Activated CD8-positive, alpha-beta T cell treated with anti-CD3 and anti-CD28 coated beads for 36 hours (primary cell): ENCODE measurements around the gene PEX7. TPM values are rescaled to one million over a fixed set of nuclear protein-coding genes. Genes with fewer than 3 reads are reported as not detected.
"Not testable (repeated sequence)": the region's sequence is repeated elsewhere in the genome, so short reads cannot be mapped to it uniquely, and the experiment has no call there.

Source experiments
- ATAC-seq: fragments of 200-7000 bp; cut with Tn5 transposase; one replicate; pipeline ENCODE4 v1.10.0; 2021; ENCODE audit warnings: mild to moderate bottlenecking, moderate library complexity
- CTCF ChIA-PET: fragments of 350-600 bp; sonication (Branson Sonifier 250); formaldehyde crosslinking; loops from one replicate; lab custom pipeline; 2021; ENCODE audit warnings: antibody characterized with exemption; lab: Charles Lee
- POLR2A ChIA-PET: fragments of 350-600 bp; sonication (Branson Sonifier 250); formaldehyde crosslinking; loops from one replicate; lab custom pipeline; 2021; ENCODE audit warnings: antibody characterized with exemption; lab: Charles Lee
- DNase-seq: peaks from one replicate; pipeline ENCODE4 v3.0.0-alpha.2; 2020
- H3K27ac Mint-ChIP-seq: one replicate; pipeline ENCODE4 v1.8.0; 2021; ENCODE audit warnings: mild to moderate bottlenecking, mixed read lengths
- H3K27me3 Mint-ChIP-seq: one replicate; pipeline ENCODE4 v1.8.0; 2021; ENCODE audit warnings: mixed read lengths
- H3K36me3 Mint-ChIP-seq: one replicate; pipeline ENCODE4 v1.8.0; 2021; ENCODE audit warnings: low read depth, mixed read lengths
- H3K4me1 Mint-ChIP-seq: one replicate; pipeline ENCODE4 v1.8.0; 2021; ENCODE audit warnings: low read depth, mixed read lengths
- H3K4me3 Mint-ChIP-seq: one replicate; pipeline ENCODE4 v1.8.0; 2021; ENCODE audit warnings: mild to moderate bottlenecking, moderate library complexity, mixed read lengths
- H3K9me3 Mint-ChIP-seq: one replicate; pipeline ENCODE4 v1.8.0; 2021; ENCODE audit warnings: mixed read lengths
- intact Hi-C: fragments of 100-400 bp; cut with micrococcal nuclease; formaldehyde crosslinking; loops from one replicate; pipeline ENCODE4 v1.10.0; 2022
- total RNA-seq, 2 experiments: library from RNA; stranded (reverse); gene quantifications; one replicate each; pipeline ENCODE4 v1.2.3, GENCODE V29; 2021
- TF ChIP-seq, protein P1 (sequence below): fragments of 200-600 bp; IDR thresholded peaks from one replicate; pipeline ENCODE4 v1.8.0; 2022; ENCODE audit warnings: antibody characterized with exemption, mild to moderate bottlenecking

The PEX7 gene
- total RNA-seq, 2 experiments from 2014 or later = 4.5 to 6.0 TPM

DNA sequence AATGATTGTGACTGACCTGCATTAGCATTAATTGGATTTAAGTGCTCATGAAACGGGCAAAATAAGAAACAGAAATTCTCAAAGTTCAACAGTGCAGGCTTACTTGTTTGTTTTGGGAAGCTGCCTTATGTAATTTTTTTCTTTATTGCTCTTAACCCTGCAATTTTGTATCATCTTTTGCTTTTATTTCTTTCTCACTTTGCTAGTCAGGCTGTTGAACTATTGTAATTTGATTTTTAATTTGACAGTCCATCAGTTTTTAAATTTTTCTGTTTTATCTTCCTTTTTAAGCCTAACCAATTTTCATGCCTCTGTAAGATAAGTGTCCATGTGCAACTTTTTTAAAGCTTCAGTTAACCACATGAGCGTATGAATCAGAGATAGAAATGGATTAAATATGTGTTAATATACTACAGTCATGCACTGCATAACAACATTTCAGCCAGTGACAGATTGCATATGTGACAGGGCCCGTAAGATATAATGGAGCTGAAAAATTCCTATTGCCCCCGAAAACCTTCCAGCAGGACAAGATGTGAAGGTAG is 44.6 kb downstream of the PEX7 start:
- ATAC-seq (no peak), DNase-seq (no peak)
- Mint-ChIP-seq H3K4me1 (no peaks in the 10 kb centered on the region), H3K27me3 (no peaks in the 10 kb centered on the region), H3K36me3 (peaks cover 5% of the 10 kb centered on the region), H3K4me3 (no peak overlapping the region), H3K27ac (no peak overlapping the region), H3K9me3 (no peaks in the 10 kb centered on the region)
- ChIA-PET CTCF (interaction anchor here (1.0 to 1.6 kb wide), 2 partner anchors 9 to 222 kb away, joined by 3 read pairs; no protein-coding TSS in a partner anchor), POLR2A (interaction anchor here (0.7 kb wide), 1 partner anchor 375 kb away, joined by 4 read pairs; no protein-coding TSS in a partner anchor)
- TF ChIP-seq, protein P1, sequence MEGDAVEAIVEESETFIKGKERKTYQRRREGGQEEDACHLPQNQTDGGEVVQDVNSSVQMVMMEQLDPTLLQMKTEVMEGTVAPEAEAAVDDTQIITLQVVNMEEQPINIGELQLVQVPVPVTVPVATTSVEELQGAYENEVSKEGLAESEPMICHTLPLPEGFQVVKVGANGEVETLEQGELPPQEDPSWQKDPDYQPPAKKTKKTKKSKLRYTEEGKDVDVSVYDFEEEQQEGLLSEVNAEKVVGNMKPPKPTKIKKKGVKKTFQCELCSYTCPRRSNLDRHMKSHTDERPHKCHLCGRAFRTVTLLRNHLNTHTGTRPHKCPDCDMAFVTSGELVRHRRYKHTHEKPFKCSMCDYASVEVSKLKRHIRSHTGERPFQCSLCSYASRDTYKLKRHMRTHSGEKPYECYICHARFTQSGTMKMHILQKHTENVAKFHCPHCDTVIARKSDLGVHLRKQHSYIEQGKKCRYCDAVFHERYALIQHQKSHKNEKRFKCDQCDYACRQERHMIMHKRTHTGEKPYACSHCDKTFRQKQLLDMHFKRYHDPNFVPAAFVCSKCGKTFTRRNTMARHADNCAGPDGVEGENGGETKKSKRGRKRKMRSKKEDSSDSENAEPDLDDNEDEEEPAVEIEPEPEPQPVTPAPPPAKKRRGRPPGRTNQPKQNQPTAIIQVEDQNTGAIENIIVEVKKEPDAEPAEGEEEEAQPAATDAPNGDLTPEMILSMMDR = no peak
- intact Hi-C loops = no loop called here

DNA sequence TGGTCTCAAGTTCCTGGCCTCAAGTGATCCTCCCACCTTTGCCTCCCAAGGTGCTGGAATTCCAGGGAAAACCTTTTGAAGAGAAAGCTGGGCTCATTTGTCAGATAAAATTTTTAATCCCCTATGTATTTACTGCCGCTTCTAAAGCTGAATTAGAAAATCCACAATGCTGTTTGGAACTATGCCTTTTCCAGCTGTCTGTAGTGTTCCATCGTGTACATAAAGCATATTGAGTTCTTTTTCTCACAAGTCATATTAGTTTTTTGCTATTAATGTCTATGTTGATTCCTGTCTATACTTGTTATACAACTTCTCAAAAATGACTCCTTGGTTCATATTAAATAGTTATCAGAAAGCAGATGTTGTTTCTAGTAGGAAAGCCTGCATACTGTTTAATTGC is 47.1 kb downstream of the PEX7 start:
- peaks cover 24% of the 10 kb centered on the region for H3K36me3 Mint-ChIP-seq
- CTCF ChIA-PET = interaction anchor here (1.2 kb wide), 1 partner anchor 25 kb away, joined by 3 read pairs; no protein-coding TSS in a partner anchor

DNA sequence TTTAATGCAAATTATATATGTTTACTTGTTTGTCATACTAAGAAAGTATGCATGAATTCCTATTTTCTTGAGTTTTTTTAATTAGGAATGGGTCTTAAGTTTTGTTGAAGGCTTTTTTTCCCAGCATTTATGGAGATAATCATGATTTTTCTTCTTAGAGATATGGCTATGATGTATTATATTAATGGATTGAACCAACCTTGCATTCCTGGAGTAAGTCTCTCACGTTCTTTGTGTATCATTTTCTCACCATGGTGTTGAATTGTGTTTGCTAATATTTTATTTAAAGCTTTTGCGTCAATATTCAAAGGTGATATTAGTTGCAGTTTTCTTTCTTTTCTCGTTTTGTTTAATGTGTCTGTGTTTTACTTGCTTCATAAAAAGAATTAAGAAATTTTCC is 51.4 kb downstream of the PEX7 start:
- ChIA-PET POLR2A (no interaction called here), CTCF (no interaction called here)
- no peak overlapping the region for H3K27ac Mint-ChIP-seq
- ATAC-seq (no peak), DNase-seq (no peak)
- TF ChIP-seq, protein P1 = no peak
- H3K36me3 Mint-ChIP-seq = peaks cover 42% of the 10 kb centered on the region
- H3K27me3 Mint-ChIP-seq = no peaks in the 10 kb centered on the region
- intact Hi-C loops = no loop called here
- H3K4me3 Mint-ChIP-seq = no peak overlapping the region
- peaks cover 27% of the 10 kb centered on the region for H3K9me3 Mint-ChIP-seq
- no peaks in the 10 kb centered on the region for H3K4me1 Mint-ChIP-seq

More for the DNA sequence above, 47.1 kb downstream of the PEX7 start:
- intact Hi-C loops = no loop called here
- DNase-seq (no peak), ATAC-seq (no peak)
- H3K4me3 Mint-ChIP-seq = no peak overlapping the region
- TF ChIP-seq, protein P1 = no peak
- POLR2A ChIA-PET = no interaction called here
- no peaks in the 10 kb centered on the region for H3K4me1 Mint-ChIP-seq
- H3K27me3 Mint-ChIP-seq = no peaks in the 10 kb centered on the region
- H3K9me3 Mint-ChIP-seq = peaks cover 14% of the 10 kb centered on the region
- no peak overlapping the region for H3K27ac Mint-ChIP-seq

DNA sequence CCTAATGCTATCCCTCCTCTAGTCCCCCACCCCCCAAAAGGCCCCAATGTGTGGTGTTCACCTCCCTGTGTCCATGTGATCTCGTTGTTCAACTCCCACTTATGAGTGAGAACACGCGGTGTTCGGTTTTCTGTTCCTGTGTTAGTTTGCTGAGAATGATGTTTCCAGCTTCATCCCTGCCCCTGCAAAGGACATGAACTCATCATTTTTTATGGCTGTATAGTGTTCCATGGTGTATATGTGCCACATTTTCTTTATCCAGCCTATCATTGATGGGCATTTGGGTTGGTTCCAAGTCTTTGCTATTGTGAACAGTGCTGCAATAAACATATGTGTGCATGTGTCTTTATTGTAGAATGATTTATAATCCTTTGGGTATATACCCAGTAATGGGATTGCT is 54.1 kb downstream of the PEX7 start:
- DNase-seq, H3K4me1 Mint-ChIP-seq, CTCF ChIA-PET, POLR2A ChIA-PET, ATAC-seq, H3K27ac Mint-ChIP-seq, H3K4me3 Mint-ChIP-seq, intact Hi-C loops, H3K27me3 Mint-ChIP-seq: not testable (repeated sequence)
- Mint-ChIP-seq H3K36me3 (peaks cover 39% of the 10 kb centered on the region), H3K9me3 (peaks cover 27% of the 10 kb centered on the region)

DNA sequence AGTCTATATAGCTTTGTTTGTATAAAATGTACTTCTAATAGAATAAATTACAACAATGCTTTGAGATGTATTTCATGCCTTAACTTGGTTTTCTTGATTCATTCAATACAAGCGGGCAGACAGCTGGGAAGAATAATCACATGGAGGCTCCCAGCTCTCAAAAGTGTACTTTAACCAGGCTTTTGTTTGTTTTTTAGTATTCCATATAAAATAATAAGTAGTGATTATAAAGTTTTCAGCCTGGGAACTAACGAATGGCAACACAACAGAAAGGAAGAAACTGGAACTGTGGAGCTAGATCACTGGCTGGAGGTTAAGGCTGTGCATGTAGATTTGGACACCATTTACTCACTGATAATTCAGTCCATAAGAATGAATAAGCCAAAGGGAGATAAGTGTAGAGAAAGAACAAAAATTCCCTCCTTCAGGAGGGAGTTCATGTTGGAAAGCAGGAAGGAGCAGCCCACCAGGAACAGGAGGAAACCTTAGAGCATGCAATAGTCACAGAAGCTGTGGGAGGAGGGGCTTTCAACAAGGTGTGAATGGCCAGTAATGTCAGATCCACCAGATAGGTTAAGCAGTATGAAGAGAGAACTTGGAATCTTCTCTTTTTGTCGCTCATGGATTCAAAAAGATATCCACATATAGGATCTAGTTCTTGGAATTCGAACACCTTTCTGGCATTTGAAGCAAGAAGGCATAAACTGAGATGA is 58.5 kb downstream of the PEX7 start:
- ATAC-seq (no peak), DNase-seq (no peak)
- Mint-ChIP-seq H3K27ac (no peak overlapping the region), H3K27me3 (no peaks in the 10 kb centered on the region), H3K4me1 (no peaks in the 10 kb centered on the region), H3K36me3 (peaks cover 18% of the 10 kb centered on the region), H3K4me3 (no peak overlapping the region), H3K9me3 (peaks cover 10% of the 10 kb centered on the region)
- ChIA-PET CTCF (interaction anchor here (1.2 kb wide), 1 partner anchor 36 kb away, joined by 3 read pairs; no protein-coding TSS in a partner anchor), POLR2A (interaction anchor here (0.6 kb wide), 1 partner anchor 23 kb away, joined by 3 read pairs; no protein-coding TSS in a partner anchor)
- intact Hi-C loops = no loop called here
- TF ChIP-seq, protein P1 = no peak
